GM19099 (cell line): ENCODE results near the gene IL2RG.

Experiments used
- POLR2A ChIP-seq: IDR thresholded peaks from 3 replicates; pipeline ENCODE4 v1.6.1; 2011; ENCODE audit warnings: low read depth; ENCODE audit not compliant: insufficient read length; ENCODE audit errors: extremely low read depth

Gene IL2RG

DNA sequence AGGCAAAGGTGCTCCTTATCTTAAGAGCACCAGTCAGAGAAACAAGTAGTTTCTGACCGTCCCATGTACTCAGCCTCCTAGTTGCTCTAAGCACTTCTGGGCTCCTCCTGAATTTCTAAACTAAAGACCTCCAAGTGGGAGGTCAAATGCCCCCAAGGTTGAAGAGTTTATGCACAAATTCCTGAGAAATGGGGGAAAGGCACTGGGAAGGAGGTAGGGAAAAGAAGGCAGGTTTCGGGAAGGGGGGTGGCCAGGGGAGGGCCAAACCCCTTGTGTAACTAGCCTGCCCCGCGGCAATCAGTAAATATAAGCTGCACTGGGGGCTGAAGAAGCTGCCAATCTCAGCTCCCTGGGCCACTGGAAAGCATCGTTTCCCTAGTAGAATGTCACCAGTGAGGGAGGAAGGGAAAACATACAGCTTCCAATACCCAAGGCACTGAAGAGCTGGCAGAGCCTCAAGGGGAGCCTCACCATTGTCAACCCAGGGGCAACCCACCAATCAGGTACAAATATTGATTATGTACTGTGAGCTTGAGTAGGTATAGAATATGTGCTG, 12.3 kb downstream of the IL2RG start:
- TF ChIP-seq POLR2A: no peak

DNA sequence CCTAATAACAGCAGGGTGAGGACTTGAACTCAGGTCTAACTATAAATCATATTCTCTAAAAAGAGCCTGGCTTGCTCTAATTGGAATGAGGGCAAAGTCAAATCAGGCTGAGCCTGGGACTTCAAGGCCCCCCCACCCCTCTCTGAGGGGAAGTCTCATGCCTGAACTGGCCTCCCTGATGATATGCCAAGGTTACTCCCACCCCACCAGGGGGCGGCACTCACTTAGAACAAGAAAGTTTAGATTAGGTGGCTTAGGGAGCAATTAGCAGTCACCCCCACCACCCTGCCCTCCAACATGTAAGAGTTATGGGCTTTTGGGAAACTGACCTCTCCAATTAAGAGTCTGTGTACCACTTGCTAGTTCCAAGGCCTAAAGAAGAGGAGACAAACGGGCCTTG, 13.1 kb downstream of the IL2RG start:
- TF ChIP-seq POLR2A: no peak

DNA sequence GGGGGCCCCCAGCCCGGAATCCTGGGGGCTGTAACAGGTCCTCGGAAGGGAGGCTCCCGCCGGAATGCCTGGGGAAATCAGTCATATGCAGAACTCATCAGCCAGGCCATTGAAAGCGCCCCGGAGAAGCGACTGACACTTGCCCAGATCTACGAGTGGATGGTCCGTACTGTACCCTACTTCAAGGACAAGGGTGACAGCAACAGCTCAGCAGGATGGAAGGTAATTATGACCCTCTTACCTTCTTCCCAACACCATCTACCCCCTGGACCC, 14.7 kb downstream of the IL2RG start:
- no peak for TF ChIP-seq POLR2A

DNA sequence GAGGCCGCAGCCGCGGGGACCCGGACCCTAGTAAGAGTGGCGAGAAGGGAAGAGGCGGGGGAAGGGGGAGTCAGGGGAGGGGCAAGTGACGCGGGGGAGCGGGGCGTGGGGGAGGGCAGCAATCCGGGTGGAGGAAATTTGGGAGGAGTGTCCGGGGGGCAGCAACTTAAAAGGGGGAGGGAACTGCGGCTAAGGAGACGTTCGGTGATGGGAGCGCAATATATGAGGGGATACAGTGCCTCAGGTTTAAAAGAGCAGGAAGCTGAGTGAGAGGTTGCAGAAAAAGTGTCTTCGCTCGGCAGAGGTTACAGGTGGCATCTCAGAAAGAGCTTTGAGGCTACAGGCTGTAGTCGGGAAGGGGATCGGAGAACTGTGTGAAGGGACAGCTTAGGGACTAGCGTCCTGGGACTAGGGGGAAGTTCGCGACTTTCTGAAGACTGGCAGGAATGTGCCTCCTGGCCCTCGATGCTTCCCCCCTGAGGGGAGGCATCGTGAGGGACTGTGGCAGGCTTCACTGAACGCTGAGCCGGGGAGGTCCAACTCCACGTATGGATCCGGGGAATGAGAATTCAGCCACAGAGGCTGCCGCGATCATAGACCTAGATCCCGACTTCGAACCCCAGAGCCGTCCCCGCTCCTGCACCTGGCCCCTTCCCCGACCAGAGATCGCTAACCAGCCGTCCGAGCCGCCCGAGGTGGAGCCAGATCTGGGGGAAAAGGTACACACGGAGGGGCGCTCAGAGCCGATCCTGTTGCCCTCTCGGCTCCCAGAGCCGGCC, 15.2 kb downstream of the IL2RG start:
- TF ChIP-seq POLR2A: no peak

DNA sequence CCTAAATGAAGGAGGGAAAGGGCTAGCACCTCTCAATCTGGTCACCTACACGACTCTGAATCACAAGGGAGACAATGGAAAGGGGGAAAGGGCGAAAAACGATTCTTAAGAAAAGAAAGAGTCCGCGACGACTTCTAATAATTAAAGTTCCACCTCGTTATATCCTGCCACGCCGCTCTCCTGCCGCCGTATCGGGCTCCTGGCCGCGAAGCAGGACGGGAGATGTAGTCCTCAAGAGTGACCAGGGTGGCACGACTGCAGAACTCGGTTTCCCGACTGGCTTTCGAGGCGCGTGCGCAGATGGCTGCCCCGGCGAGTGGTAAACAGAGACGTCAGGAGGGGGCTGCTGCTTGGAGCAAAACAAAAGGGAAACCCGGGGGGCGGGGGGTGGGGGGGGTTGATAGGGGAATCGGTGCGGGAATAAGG, 15.8 kb downstream of the IL2RG start, which contains the start of gene FOXO4:
Gene FOXO4 (plus strand): TSS at position 297 of the 426 bp plus-strand sequence. CDS start 678 bp downstream, outside the sequence.
- TF ChIP-seq POLR2A: peak; percentile 48

DNA sequence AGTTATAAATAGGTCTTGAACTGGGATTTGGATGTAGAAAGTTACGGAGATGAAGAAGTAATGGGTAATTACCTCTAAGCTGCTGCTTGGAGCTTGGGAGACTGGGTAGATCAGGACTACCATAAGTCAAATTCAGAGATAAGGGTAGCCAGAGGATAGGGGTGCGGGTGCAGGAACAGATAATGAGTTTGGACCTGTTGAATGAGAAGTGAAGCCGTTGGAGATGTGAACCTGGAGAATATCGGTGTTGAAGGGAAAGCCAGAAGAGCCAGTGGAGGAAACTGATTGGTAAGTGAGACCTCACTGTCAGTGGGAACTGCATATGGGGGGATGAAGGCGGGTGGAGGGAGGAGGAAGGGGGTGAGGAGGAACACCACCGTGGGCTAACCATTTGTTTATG, 16.3 kb downstream of the IL2RG start:
- TF ChIP-seq POLR2A: no peak

DNA sequence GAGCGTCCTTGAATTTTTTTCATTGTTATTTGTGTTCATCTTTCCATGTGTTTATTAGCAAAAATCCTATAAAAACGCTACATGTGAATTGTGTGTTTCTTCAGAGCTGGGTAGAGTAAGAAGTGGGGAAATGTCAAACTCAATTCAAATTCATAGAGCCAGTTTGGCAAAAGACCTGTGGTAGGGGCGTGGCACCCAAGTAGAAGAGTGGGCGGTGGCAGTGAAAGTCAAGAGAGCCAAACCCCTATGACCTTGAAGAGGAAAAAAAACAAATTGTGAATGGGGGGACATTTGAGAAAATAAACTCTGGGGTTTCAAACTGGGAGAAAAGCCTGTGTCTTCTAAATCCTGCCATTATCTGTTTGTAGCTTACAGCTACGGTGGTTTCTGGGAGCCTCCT, 20.1 kb downstream of the IL2RG start:
- TF ChIP-seq POLR2A: no peak

DNA sequence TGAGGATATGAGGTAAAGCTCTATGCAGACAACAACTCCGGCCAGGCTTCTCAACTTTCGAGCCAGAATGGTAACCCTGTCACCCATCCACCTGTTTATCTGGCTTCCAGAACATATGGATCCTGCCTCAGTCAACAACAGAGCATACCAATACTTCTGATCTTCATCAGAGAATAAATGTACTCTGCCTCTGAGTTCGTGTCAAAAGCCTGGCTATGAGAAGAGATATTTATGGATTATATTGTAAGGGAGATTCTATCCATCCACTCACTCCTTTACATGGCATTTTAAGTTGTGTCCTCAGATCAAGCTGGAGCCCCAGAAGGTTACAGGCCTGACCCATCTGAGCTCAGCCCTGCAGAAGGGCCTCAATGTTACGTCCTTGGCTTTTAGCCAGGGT, 25.5 kb downstream of the IL2RG start:
- no peak for TF ChIP-seq POLR2A

DNA sequence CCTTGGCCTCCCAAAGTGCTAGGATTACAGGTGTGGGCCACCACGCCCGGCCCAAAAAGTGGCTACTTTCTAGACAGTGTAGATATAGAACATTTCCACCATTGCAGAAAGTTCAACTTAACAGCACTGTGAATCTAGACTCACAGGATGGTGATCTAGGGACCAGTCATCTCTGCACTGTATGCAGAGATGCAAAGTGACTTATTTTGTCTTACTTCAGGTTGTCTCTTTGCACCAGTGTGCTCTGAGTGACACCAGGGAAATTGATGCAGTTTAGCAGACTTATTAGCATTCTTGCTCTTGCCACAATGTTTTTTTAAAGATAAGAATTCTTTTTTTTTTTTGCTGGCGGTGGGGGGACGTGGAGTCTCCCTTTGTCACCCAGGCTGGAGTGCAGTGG, 28.6 kb downstream of the IL2RG start:
- TF ChIP-seq POLR2A: no peak

DNA sequence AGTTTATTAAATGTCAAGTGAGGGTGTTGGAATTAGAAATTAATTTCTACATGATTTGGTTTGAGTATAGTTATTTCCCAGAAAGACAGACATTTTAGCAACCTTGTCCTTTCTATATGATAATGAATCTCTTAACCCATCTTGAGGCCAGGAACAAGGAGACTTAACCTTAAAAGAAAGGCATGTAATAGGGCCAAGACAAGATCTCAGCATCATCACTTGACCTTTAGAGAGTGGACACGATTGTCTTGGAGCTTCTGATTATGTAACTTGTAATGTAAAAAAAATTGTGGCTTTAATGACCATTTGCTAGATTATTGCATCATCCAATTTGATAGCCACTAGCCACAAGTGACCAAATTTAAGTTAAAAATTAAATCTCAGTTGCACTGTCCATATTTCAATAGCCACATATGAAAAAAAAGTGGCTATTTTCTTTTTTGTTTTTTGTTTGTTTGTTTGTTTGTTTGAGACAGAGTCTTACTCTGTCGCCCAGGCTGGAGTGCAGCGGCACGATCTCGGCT, 29.2 kb downstream of the IL2RG start:
- no peak for TF ChIP-seq POLR2A

DNA sequence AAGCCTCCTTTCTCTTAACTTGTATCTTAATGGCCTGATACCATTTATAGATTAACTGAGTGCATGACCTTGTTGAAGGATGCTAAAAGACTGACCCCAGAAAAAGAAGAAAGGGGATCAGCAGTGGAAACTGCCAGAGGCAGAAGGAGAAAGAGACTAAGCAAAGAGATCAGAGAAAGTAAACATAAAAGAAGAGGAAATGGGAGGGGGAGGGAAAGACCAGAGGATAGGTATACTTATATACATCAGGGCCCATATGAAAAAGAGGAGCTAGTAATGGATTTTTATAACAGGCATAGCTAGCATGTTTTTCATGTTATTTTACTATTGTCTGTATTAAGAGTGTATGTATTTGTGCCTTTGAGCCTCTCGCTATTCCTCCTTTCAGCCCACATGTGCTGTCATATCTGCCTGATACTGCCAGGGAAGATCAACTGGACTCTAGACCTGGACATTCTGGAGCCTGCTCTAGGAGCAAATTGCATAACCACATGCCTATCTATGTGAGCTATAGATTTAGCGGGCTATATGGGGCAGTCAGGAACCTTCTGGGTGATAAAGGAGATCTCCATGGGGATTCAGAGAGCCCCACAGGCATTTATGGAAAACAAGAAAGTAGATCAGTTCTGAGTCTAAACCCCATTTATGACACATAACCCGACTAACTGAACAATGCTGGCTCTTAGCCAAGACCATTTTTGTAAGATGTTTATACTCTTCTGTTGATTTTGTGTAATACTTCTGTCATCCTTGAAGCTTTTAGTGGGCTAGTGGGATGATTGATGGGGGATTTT, 29.9 kb downstream of the IL2RG start:
- TF ChIP-seq POLR2A: no peak

DNA sequence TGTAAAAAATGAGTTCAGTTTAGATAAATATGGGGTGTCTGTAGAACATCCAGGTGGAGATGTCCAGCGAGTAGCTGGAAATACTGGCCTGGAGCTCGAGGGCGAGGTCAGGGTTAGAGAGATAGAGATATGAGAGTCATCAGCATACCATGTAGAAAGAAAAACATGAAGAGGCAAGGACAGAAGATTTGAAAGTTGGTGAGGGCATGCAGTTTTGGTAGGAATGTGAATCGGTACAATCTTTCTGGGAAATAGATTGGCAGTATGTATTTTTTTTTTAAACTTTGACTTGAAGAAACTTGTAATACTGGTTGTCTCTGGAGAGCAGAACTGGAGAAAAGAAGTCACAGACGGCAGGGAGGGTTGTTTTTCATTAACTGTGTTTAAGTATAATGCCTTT, 40.8 kb downstream of the IL2RG start:
- TF ChIP-seq POLR2A: no peak

DNA sequence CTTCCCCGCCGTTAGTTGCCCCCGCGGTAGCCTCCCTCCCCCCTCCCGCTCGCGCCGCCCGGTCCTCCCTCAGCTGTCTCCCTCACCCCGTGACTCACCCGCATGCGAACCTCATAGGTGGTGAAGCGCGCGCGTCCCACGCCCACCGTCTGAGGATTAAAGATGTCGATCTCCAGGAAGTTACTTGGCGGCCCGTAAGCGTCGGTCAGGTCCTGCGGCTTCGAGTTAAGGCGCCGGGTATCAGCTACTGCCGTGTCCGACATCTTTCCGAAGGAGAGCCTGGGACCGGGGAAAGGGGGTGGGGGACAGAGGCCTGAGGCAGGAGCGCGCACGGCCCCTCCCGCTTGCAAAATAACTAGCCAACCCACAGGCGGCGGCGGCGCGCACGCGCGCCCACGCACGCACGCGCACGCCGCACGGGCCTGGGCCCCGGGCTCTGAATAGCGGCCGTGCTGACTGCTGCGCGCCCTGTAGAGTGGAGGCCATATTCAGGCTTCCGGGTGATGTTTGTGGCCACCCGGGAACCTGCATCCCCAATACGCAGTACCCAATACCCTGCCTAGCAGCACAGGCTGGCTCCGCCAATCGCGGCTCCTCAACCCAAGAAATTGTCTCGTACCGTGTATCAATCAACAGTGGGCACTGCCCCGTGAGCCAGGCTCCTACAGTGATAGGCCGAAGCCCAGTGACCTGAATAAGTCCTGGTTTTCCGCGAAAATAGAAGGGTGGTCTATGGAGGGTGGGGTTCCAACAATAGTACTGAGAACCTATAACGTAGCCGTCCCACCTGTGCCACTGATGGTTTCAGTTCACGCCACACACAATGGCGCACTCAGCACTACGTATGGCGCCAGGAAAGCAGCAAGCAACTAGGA, 43.1 kb downstream of the IL2RG start, which contains the start of gene SNX12:
Gene SNX12 (minus strand): TSS at position 291 of the 875 bp plus-strand sequence. CDS start 28 bp downstream, at position 263.
- TF ChIP-seq POLR2A: peak; percentile 61

DNA sequence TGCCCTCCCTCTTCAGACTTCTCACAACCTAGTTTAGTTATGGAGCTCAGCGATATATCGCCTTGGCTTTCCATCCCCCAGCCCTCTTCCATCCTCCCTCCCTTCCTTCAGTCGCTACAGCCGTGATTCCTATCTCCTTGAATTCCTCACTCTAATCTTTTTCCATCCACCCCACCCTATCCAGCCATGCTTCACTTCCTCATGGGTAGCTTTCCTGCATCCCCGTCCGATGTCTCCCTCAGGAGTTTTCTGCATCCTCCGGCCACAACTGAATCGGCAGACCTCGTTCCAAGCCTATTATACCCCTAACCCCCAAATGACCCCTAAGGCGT, 43.7 kb downstream of the IL2RG start:
- no peak for TF ChIP-seq POLR2A

DNA sequence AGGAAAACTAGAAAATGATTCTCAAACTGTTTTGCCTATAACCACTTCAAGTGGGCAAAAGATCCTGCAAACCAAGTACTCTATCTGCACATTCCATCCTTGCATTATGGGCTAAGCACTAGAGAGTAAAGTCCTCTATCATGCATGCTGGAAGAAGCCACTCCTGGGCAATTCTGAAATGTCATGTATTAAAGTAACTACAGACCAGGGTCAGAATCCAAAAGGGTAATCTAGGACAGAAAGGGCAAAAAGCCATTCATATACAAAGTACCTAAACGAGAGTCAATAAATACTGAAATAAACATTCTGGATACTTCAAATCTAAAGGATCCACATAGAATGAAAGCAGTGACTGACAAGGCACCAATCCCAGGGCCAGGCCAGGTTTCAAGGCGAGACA, 44.3 kb downstream of the IL2RG start:
- TF ChIP-seq POLR2A: no peak

DNA sequence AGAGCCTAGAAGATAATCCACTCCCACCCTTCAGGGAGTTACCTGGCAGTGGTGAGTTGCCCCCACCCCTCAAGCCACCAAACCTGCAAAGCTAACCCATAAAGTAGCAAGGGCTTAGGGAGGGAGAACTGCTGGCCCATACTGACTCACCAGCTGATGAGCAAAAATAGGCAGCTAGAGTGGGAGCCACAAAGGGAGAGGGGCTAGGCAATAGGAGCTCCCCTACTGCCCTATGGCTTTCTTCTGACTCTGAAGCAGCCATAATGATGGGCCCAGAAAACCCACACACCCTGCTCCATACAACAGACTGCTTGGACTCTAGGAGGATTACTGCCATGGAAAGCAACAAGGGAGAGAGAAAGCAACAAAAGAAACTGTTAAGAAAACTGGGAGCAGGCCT, 51.2 kb downstream of the IL2RG start:
- no peak for TF ChIP-seq POLR2A
